BJ (cell line): Measurements from ENCODE around the gene PLA2R1. TPM values are rescaled to one million over a fixed set of nuclear protein-coding genes. Genes with fewer than 3 reads are reported as not detected.
A peak's percentile ranks its signal among the peaks of the same experiment; 100 is the strongest.

ENCODE experiments used
- CTCF ChIA-PET: fragments of 350-600 bp; formaldehyde crosslinking; extraction: SDS; loops from one replicate; lab custom pipeline; 2021; ENCODE audit warnings: antibody characterized with exemption, inconsistent platforms; lab: Yijun Ruan, JAX
- POLR2A ChIA-PET: fragments of 300-600 bp; sonication (Branson Sonifier 250); formaldehyde crosslinking; extraction: SDS; loops from one replicate; lab custom pipeline; 2021; ENCODE audit warnings: antibody characterized with exemption; lab: Charles Lee
- DNase-seq: peaks from one replicate; pipeline ENCODE4 v3.0.0-alpha.2; 2011; ENCODE audit warnings: low read depth
- H3K27me3 ChIP-seq: 2 replicates; pipeline ENCODE4 v1.6.0; 2011; ENCODE audit warnings: low read length; ENCODE audit not compliant: control insufficient read depth, insufficient read depth
- H3K36me3 ChIP-seq: 2 replicates; pipeline ENCODE4 v1.5.1; 2011; ENCODE audit warnings: low read length; ENCODE audit not compliant: control insufficient read depth, insufficient read depth
- H3K4me3 ChIP-seq: 2 replicates; pipeline ENCODE4 v1.5.1; 2011; ENCODE audit warnings: low read depth, mild to moderate bottlenecking, control low read depth, low read length
- polyA plus RNA-seq: library from polyadenylated mRNA; depleted of rRNA; stranded (reverse); fragments of >200 nt; gene quantifications from 2 replicates; pipeline ENCODE4 v1.2.3, GENCODE V29; 2011
- TF ChIP-seq, protein P1 (sequence below): IDR thresholded peaks from 2 replicates; pipeline ENCODE4 v1.5.1; 2011; ENCODE audit warnings: low read depth, mild to moderate bottlenecking, control low read depth, inconsistent platforms, low read length, moderate library complexity; ENCODE audit not compliant: insufficient read depth

PLA2R1 gene
- polyA plus RNA-seq, 1 experiment, result 9.5 TPM

DNA sequence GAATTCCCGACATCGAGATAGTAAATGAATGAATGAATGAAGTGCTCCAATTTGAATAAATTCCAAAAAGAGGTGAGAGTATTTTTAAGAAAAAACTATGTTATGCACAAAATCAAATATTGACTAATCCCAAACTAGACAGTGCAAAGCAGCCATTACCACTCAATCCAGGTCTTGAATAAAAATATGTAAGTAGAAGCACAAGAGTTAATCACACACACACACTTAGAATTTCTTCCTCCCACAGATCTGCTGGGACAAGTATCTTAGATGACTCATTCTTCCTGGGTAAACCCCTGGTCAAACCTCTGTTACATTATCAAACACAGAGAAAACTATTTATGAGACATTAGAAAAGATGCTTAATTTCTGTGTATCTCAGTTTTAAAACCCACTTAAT lies 102.0 kb downstream of the PLA2R1 start:
- Histone ChIP-seq H3K36me3 (no peaks in the 10 kb centered on the region; the same call in 1 of the 2 replicates), H3K4me3 (no peak overlapping the region), H3K27me3 (no peaks in the 10 kb centered on the region)
- TF ChIP-seq, protein P1, sequence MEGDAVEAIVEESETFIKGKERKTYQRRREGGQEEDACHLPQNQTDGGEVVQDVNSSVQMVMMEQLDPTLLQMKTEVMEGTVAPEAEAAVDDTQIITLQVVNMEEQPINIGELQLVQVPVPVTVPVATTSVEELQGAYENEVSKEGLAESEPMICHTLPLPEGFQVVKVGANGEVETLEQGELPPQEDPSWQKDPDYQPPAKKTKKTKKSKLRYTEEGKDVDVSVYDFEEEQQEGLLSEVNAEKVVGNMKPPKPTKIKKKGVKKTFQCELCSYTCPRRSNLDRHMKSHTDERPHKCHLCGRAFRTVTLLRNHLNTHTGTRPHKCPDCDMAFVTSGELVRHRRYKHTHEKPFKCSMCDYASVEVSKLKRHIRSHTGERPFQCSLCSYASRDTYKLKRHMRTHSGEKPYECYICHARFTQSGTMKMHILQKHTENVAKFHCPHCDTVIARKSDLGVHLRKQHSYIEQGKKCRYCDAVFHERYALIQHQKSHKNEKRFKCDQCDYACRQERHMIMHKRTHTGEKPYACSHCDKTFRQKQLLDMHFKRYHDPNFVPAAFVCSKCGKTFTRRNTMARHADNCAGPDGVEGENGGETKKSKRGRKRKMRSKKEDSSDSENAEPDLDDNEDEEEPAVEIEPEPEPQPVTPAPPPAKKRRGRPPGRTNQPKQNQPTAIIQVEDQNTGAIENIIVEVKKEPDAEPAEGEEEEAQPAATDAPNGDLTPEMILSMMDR, result no peak
- ChIA-PET POLR2A (no interaction called here), CTCF (interaction anchor here (1.3 kb wide), 1 partner anchor 22 kb away, joined by 3 read pairs; no protein-coding TSS in a partner anchor)
- peak; percentile 58 for DNase-seq

DNA sequence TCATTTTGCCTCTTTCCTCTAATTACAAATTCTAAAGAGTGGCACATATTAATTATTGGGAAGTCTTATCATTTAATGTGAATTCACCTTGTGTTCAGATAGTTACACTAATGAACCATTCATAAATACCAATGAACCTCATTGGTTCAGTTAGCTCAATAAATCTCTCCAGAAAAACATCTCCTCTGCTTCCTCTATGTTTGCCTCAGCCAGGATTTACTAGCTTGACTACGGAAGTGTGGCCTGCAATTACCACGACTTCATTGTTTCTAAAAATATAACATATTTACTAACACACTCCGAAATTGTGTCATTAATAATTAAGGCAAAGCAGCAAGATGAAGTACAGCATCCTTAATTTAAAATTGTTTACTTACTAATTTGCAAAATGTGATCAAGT lies 103.3 kb downstream of the PLA2R1 start:
- DNase-seq, result no peak
- Histone ChIP-seq H3K36me3 (no peaks in the 10 kb centered on the region; the same call in 1 of the 2 replicates), H3K4me3 (no peak overlapping the region), H3K27me3 (no peaks in the 10 kb centered on the region)
- ChIA-PET CTCF (no interaction called here), POLR2A (no interaction called here)
- TF ChIP-seq, protein P1, result no peak

DNA sequence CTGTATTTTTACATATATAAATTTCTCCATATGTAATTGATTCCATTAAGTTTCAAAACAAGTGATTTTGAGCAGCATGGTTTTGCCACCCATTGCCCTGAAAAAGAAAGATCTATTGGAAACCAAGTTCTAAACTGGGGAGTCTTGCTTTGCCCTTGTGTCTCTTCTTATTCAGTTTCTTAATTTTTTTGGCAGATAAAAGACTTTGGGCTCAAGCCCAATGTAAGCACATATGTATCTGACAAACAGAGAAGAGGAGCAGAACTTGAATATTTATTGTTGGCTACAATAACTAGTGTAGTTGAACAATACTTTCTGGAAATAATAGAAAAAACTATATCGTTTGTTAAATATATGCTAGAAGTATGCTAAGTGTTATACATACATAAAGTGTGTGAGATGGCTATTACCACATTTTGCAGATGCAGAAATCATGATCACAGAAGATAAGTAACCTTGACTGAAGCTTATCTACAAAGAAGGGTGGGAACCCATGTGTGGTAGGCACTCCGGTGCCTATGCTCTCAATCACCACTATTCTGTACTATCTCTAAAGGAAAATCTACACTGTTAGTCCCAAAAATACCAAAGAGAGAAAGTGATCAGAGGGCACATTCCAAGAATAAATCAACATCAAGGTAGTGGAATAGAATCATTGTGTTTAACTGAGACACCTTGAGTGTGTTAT lies 109.1 kb downstream of the PLA2R1 start:
- ChIA-PET POLR2A (no interaction called here), CTCF (no interaction called here)
- TF ChIP-seq, protein P1, result no peak
- Histone ChIP-seq H3K4me3 (no peak overlapping the region), H3K36me3 (no peaks in the 10 kb centered on the region; the same call in 1 of the 2 replicates), H3K27me3 (no peaks in the 10 kb centered on the region)
- no peak for DNase-seq

DNA sequence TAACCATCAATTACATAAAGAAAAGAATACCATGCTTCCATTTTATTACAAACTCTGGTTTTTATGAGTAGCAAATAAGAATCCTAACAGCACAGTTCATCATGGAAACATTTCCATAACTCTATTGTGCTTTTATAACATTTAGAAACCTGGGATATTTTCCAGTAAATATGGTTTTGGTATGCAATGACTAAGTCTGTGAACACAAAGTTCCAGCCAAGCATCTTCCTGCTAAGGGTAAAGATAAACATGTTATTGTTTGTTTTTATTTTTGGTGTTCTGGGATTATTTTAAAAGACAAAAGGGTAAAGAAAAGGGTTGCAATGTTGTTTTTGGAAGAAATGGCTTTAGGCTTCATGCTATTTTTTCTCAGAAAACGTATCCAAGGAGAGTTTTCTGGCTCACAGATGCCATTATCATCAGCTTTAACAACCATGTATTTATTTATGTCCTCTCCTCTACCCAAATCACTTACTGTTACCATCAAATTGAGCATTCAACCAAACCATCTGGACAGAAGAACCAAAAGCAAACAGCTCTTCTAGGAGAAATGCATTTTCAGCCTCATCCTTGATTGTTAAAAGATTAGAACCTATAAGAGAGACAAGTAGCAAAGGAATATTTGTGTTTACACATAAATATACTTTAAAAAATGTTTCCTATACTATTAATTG lies 116.0 kb downstream of the PLA2R1 start:
- peak; percentile 73 for DNase-seq
- TF ChIP-seq, protein P1, result no peak
- H3K27me3 ChIP-seq, result no peaks in the 10 kb centered on the region
- H3K4me3 ChIP-seq, result no peak overlapping the region
- ChIA-PET CTCF (interaction anchor here (1.5 to 1.8 kb wide), 2 partner anchors 15 to 25 kb away, joined by 3 to 5 read pairs; no protein-coding TSS in a partner anchor), POLR2A (interaction anchor here (0.7 kb wide), 1 partner anchor 946 kb away, joined by 5 read pairs; no protein-coding TSS in a partner anchor)
- H3K36me3 ChIP-seq, result no peaks in the 10 kb centered on the region; the same call in 1 of the 2 replicates

DNA sequence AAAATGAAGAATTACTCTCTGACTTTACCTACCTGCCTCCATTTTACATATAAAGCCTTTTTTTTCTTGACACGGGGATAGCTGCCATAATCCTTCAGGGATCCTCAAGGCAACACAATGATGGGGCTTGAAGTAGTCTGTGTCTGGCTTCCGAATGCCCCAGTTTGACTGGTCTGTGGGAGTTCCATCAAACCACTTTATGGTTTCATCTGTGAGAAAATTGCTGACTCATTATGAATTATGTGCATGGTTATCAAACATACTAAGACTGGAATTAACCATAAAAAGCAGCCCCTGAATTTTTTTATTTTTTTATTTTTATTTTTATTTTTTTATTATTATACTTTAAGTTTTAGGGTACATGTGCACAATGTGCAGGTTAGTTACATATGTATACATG lies 117.5 kb downstream of the PLA2R1 start:
- ChIA-PET CTCF (no interaction called here), POLR2A (no interaction called here)
- Histone ChIP-seq H3K4me3 (no peak overlapping the region), H3K27me3 (no peaks in the 10 kb centered on the region), H3K36me3 (no peaks in the 10 kb centered on the region; the same call in 1 of the 2 replicates)
- TF ChIP-seq, protein P1, result no peak
- DNase-seq, result no peak
